ENCODE results near the gene XPC.

GRCh38 chr3:14222457-14222856 is 44.1 kb upstream of the XPC start:
- TF ChIP-seq, protein P1, sequence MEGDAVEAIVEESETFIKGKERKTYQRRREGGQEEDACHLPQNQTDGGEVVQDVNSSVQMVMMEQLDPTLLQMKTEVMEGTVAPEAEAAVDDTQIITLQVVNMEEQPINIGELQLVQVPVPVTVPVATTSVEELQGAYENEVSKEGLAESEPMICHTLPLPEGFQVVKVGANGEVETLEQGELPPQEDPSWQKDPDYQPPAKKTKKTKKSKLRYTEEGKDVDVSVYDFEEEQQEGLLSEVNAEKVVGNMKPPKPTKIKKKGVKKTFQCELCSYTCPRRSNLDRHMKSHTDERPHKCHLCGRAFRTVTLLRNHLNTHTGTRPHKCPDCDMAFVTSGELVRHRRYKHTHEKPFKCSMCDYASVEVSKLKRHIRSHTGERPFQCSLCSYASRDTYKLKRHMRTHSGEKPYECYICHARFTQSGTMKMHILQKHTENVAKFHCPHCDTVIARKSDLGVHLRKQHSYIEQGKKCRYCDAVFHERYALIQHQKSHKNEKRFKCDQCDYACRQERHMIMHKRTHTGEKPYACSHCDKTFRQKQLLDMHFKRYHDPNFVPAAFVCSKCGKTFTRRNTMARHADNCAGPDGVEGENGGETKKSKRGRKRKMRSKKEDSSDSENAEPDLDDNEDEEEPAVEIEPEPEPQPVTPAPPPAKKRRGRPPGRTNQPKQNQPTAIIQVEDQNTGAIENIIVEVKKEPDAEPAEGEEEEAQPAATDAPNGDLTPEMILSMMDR (IDR thresholded peaks at IDR 0.05) = no peak
- no peak for TF ChIP-seq POLR2A (IDR thresholded peaks at IDR 0.05)
